Activated CD4-positive, alpha-beta T cell treated with anti-CD3 and anti-CD28 coated beads, Interleukin-2, amount 50 U/mL, for 4 hours (primary cell): ENCODE data around the gene GGTLC1.

Experiments used
- DNase-seq, 2 experiments: peaks; one replicate each; pipeline ENCODE4 v3.0.0-alpha.2; 2020

The GGTLC1 gene

GRCh38 chr20:23963941-23964340, 24.6 kb downstream of the GGTLC1 start:
- DNase-seq = no peak

GRCh38 chr20:23962272-23962671, 26.3 kb downstream of the GGTLC1 start:
- DNase-seq = no peak

DNA sequence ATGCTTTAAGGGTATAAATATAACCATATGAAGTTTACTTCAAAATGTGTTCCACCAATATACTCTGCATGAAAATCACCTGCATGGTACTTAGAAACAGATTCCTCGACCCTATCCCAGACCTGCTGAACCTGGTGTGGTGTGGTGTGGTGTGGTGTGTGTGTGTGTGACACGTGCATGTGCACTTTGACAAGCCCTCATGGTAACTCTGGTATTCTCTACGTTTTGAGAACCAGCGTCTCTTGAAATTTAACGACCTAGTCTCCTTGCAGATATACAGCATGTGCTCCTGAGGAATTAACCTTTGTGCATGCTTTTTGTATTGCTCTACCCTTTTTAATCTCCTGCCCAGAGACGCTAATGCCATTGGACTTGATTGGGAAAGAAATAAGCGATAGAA, 29.5 kb downstream of the GGTLC1 start:
- DNase-seq = no peak

DNA sequence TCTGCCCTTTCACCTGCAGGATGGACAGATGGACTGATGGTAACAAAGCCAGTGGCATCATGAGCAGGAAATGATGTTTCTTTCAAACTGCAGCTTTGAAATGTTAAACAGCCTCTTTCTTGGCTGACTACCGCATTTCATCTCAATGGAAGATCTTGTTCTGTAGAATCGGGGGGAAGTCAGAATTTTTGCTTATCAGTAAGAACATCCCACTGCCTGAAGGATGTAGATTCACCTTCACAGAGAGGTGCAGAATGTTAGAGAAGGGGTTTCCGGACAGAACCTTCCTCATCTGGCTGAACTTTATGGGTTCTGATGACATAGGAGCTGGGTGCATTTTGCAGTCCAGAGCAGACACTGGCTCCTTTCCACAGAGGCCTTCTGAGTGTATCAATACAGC, 32.7 kb downstream of the GGTLC1 start:
- no peak for DNase-seq

GRCh38 chr20:23954008-23954745, 34.4 kb downstream of the GGTLC1 start:
- no peak for DNase-seq

DNA sequence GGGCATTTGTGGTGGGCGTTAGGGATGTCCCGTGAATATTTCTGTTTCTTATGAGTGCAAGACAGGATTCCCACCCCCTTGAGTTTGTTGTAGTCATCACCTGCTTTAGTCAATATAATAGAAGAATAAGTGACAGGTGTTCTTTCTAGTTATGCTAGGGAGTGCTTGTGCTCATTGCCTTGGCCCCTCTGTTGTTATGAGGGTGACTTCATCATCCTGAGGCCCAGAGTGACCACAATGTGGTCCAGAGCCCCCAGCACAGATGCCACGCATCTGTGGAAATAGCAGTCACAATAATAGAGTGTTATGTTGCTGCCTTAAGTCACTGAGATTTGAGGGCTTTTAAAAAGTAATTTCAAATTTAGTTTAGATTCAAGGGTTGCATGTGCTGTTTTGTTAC, 42.4 kb downstream of the GGTLC1 start:
- DNase-seq = no peak

DNA sequence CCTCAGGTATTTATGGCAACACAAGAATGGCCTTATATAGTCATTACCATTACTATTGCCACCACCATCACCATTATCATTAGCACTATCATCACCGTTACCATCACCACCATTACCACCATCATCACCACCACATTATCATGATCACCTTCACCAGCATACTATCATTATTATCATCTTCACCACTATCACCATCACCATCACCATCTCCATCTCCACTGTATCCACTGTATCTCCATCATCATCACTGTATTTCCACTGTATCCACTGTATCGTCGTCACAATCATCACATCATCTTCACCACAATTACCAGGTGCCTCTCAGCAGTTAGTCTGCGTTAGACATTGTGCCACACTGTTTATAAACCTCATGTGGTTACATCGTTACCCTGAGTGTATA, 45.3 kb downstream of the GGTLC1 start:
- DNase-seq = no peak

DNA sequence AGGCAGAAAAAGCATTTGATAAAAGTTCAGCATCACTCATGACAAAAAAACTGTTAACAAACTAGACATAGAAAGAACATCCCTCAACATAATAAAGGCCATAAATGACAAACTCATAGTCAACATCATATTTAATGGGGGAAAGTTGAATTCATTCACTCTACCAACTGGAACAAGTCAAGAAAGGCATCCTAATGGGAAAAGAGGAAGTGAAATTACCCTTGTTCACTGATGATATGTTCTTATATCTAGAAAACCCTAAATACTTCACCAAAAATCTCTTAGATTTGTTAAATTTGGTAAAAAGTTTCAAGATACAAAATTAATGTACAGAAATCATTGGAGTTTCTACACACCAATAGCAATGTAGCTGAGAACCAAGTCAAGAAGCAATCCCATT, 48.9 kb downstream of the GGTLC1 start:
- no peak for DNase-seq

GRCh38 chr20:23939063-23939462, 49.5 kb downstream of the GGTLC1 start:
- no peak for DNase-seq

- DNase-seq = no peak
Observed at GRCh38 chr20:23938118-23938438, 50.5 kb downstream of the GGTLC1 start.

DNA sequence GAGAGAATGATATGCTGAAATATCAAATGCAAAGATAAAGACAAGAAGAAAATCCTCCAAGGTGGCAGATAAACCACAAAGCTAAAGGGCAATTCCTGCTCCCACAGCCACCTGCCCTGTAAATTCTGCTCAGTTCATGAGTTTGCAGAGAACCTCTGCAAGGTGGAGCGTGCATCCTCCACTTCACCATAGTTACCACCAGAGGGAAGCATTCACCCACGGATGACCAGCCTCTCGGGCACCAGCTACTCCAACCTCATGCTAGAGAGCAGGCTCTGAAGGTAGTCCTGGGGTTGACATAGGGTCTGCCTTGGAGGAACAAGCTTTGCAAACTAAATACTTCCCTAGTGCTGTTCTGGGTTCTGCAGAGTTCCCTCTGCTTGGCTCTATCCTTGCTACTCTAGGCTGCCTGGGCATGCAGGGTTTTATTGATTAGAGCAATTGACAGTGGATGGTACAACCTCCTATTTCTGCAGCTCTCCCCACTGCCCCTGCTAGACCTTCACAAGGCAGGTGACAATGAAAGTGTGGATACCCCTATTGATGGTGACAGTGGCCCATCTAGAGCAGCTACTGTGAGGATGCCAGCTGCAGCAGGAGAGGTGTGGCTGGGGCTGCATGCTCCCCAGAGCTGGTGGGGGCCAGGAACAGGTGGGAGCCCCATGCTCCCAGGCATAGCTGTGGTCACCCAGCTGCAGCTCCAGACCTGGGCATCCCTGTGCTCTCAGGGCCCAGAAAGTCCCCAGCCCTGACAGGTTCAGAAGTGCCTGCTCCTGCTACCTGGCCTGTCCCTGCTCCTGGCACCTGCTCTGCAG, 51.1 kb downstream of the GGTLC1 start:
- DNase-seq = peak; percentile 53 to 58
